Measurements from ENCODE around the gene OLIG2. TPM values are rescaled to one million over a fixed set of nuclear protein-coding genes. Genes with fewer than 3 reads are reported as not detected.

The OLIG2 gene
- total RNA-seq, 1 donor from 2014 or later: 0.33 TPM

DNA sequence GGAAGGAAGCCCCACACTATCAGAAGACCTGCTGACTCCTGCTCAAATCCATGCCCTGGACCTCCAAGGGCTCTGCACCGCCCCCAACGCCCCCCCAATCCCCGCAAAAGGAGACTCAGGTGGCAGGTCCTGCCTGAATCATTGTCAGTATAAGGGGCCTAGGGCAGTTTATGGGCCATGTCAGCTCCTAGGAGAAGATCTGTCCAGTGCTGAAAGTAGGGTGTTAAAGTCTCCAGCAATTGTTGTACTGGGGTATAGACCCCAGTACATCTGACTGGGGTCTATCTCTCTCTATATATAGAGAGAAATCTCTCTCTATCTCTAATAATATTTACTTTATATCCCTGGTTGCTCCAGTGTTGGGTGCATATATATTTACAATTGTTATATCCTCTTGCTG is 12.1 kb upstream of the OLIG2 start:
- Mint-ChIP-seq H3K9me3 (ENCODE audit: unreplicated experiment) (no peaks in the 10 kb centered on the region), H3K4me1 (ENCODE audit: unreplicated experiment) (peaks cover 8% of the 10 kb centered on the region), H3K27ac (ENCODE audit: unreplicated experiment) (no peak overlapping the region), H3K36me3 (ENCODE audit: low read depth, unreplicated experiment) (no peaks in the 10 kb centered on the region), H3K27me3 (ENCODE audit: unreplicated experiment) (peaks cover 2% of the 10 kb centered on the region), H3K4me3 (ENCODE audit: unreplicated experiment) (no peak overlapping the region)
- DNase-seq (ENCODE audit: low spot score): no peak
- TF ChIP-seq, protein P1, sequence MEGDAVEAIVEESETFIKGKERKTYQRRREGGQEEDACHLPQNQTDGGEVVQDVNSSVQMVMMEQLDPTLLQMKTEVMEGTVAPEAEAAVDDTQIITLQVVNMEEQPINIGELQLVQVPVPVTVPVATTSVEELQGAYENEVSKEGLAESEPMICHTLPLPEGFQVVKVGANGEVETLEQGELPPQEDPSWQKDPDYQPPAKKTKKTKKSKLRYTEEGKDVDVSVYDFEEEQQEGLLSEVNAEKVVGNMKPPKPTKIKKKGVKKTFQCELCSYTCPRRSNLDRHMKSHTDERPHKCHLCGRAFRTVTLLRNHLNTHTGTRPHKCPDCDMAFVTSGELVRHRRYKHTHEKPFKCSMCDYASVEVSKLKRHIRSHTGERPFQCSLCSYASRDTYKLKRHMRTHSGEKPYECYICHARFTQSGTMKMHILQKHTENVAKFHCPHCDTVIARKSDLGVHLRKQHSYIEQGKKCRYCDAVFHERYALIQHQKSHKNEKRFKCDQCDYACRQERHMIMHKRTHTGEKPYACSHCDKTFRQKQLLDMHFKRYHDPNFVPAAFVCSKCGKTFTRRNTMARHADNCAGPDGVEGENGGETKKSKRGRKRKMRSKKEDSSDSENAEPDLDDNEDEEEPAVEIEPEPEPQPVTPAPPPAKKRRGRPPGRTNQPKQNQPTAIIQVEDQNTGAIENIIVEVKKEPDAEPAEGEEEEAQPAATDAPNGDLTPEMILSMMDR (IDR thresholded peaks at IDR 0.05; ENCODE audit: unreplicated experiment): no peak

DNA sequence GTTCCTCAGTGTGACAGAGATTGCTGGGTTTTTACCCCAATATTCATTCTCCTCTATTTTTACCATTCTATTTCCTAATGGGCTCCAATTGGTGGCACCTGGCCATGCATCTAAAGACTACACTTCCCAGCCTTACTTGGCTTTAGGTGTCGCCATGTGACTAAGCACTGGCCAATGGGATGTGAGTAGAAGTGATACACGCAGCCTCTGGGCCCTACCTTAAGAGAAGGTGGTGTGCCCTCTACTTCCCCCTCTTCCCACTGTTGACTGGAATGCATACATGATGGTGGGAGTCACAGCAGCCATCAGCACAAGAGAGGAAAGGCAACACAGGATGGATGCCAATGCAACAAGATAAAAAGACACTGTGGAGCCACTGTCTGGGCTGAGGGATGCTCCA is 11.4 kb upstream of the OLIG2 start:
- Mint-ChIP-seq H3K4me3 (ENCODE audit: unreplicated experiment) (no peak overlapping the region), H3K27me3 (ENCODE audit: unreplicated experiment) (peaks cover 4% of the 10 kb centered on the region), H3K36me3 (ENCODE audit: low read depth, unreplicated experiment) (no peaks in the 10 kb centered on the region)

DNA sequence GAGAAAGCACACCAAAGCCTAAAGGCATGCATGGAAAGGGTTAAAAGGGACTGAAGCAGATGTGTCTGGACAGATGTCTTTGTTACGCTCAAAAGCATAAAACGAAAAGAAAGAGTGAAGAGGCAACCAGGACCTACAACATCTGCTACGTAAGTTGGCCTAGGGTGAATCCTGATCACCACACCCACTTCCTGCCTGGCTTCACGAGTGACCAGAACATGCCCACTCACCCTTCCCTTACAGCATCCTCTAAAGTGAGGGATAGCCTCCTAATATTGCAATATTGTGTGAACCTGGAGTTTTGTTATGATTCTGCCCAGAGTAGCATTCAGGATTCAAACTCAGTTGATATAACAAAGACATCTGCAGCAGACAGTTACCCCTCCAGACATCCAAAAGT is 10.6 kb upstream of the OLIG2 start:
- Mint-ChIP-seq H3K36me3 (ENCODE audit: low read depth, unreplicated experiment) (no peaks in the 10 kb centered on the region), H3K27me3 (ENCODE audit: unreplicated experiment) (peaks cover 7% of the 10 kb centered on the region), H3K4me1 (ENCODE audit: unreplicated experiment) (peaks cover 17% of the 10 kb centered on the region), H3K4me3 (ENCODE audit: unreplicated experiment) (no peak overlapping the region), H3K9me3 (ENCODE audit: unreplicated experiment) (no peaks in the 10 kb centered on the region), H3K27ac (ENCODE audit: unreplicated experiment) (no peak overlapping the region)
- TF ChIP-seq, protein P1 (IDR thresholded peaks at IDR 0.05; ENCODE audit: unreplicated experiment): no peak
- no peak for DNase-seq (ENCODE audit: low spot score)

More for the DNA sequence above, 11.4 kb upstream of the OLIG2 start:
- Mint-ChIP-seq H3K4me1 (ENCODE audit: unreplicated experiment) (peaks cover 15% of the 10 kb centered on the region), H3K27ac (ENCODE audit: unreplicated experiment) (no peak overlapping the region), H3K9me3 (ENCODE audit: unreplicated experiment) (no peaks in the 10 kb centered on the region)
- DNase-seq (ENCODE audit: low spot score): no peak
- TF ChIP-seq, protein P1 (IDR thresholded peaks at IDR 0.05; ENCODE audit: unreplicated experiment): no peak

DNA sequence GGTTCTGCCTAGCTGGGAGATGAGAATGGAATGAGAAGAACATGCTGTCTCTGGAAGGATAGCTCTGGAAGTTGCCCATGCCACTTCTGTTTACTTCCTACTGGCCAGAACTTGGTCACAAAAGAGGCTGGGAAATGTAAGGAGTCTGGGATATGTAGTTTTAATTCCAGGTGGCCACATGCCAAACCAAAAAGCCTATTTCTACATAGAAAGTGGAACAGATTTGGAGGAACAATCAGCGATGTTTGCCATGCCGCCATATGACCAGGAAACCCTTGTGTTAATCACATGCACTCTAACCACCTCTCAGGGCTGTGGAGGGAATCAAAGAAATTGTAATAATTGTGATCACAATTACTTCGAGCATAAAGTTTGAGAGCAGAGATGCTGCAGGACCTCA is 10.0 kb upstream of the OLIG2 start:
- Mint-ChIP-seq H3K27me3 (ENCODE audit: unreplicated experiment) (peaks cover 7% of the 10 kb centered on the region), H3K4me3 (ENCODE audit: unreplicated experiment) (no peak overlapping the region), H3K36me3 (ENCODE audit: low read depth, unreplicated experiment) (no peaks in the 10 kb centered on the region), H3K27ac (ENCODE audit: unreplicated experiment) (no peak overlapping the region), H3K9me3 (ENCODE audit: unreplicated experiment) (no peaks in the 10 kb centered on the region), H3K4me1 (ENCODE audit: unreplicated experiment) (peaks cover 21% of the 10 kb centered on the region)
- TF ChIP-seq, protein P1 (IDR thresholded peaks at IDR 0.05; ENCODE audit: unreplicated experiment): no peak
- DNase-seq (ENCODE audit: low spot score): no peak

DNA sequence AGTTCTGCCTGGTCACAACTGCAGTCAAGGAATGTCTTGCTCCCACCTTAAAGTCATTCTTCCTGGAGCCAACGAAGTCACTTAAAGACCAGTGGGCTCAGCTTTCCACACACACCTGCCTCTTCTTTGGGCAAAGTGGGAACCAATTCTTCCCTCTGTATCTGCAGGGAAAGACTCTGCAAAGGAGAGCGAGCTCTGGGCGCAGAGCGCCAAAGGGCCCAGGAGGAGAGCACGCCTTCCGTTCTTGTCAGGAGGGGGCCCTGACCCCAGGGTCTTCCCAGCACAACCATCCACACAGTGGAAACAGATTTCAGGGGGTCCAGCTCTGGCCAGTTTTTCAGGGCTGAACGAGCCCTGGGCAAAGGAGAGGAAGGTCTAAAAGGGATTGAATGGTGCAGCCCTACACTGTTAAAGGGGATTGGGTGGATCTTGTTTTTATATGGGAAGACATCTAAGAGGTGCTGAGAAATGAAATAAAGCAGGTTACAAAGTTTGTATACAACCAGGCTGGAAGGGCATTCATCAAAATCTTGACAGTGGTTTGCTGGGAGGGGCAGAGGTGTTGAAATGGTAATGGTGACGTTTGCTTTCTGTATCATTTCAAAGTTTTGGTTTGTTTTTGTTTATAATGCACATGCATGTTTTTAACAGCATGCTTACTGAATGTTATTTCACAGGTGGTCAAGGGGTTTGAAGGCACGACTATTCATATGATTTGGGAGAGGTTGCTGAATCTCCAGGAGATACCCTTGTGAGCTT is 6.8 kb upstream of the OLIG2 start:
- Mint-ChIP-seq H3K36me3 (ENCODE audit: low read depth, unreplicated experiment) (peaks cover 5% of the 10 kb centered on the region), H3K27ac (ENCODE audit: unreplicated experiment) (no peak overlapping the region), H3K27me3 (ENCODE audit: unreplicated experiment) (peaks cover 14% of the 10 kb centered on the region), H3K4me1 (ENCODE audit: unreplicated experiment) (peaks cover 27% of the 10 kb centered on the region), H3K9me3 (ENCODE audit: unreplicated experiment) (no peaks in the 10 kb centered on the region), H3K4me3 (ENCODE audit: unreplicated experiment) (peak overlapping the region; percentile 66)
- TF ChIP-seq, protein P1 (IDR thresholded peaks at IDR 0.05; ENCODE audit: unreplicated experiment): no peak
- DNase-seq (ENCODE audit: low spot score): no peak

Measured in endothelial cell (in vitro differentiated cells).